Activated CD8-positive, alpha-beta memory T cell treated with anti-CD3 and anti-CD28 coated beads, Interleukin-2, amount 50 U/mL, for 1 hour (primary cell): ENCODE measurements around the gene RARRES1.
A peak's percentile ranks its signal among the peaks of the same experiment; 100 is the strongest.
"Not testable (repeated sequence)": the region's sequence is repeated elsewhere in the genome, so short reads cannot be mapped to it uniquely, and the experiment has no call there.

Experiments used
- DNase-seq: peaks from one replicate; pipeline ENCODE4 v3.0.0-alpha.2; 2020; ENCODE audit errors: extremely low read depth

RARRES1 gene

DNA sequence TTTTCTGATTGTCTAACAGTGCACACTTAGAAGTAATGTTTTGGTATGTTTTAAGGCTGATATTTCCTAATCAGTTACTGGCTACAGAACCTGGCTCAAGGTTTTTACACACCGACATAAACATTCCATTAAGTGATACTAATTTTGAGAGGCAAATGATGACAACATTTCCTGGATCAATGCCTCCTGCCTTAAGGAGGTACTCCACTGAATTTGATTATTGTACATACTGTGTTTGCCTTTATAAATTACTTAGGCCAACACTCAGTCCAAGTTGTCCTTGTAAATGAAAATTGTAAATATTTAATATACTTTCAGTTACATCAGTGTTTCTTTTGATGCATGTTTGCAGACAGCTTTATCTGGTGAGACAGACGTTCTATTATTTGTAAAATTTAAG is 35.6 kb downstream of the RARRES1 start:
- no peak for DNase-seq

DNA sequence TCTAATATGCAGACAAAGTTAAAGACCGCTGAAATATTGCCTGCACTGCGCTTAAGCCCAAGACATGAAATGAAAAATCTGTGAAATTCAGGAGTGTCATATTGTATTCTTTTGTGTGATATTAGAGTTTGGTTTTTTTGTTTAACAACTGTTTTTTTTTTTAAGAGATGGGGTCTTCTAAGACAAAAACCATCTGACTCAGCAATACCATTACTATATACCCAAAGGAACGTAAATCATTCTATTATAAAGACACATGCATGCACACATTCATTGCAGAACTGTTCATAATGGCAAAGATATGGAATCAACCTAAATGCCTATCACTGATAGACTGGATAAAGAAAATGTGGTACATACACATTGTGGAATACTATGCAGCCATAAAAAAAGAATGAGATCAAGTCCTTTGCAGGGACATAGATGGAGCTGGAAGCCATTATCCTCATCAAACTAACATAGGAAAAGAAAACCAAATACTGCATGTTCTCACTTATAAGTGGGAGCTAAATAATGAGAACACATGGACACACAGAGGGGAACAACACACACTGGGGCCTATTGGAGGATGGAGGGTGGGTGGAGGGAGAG is 38.3 kb downstream of the RARRES1 start:
- DNase-seq, result not testable (repeated sequence)

DNA sequence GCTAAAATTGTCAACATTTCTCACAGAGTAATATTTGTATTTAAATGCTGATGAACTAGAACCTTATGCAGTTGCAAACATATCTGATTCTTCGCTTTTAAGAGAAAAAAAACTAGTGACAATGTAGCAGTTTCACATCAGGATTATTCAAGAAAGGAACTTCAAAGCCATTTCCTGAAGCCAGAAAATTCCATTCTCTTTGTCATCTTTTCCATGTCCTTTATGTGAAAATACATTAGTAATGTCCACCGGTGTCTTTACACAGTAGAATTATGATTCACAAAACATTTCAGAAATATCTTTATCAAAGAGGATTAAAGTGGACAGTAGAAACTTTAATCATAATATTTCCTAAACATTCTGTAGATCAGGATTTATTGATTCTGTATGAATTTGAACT is 47.1 kb downstream of the RARRES1 start:
- DNase-seq, result no peak

DNA sequence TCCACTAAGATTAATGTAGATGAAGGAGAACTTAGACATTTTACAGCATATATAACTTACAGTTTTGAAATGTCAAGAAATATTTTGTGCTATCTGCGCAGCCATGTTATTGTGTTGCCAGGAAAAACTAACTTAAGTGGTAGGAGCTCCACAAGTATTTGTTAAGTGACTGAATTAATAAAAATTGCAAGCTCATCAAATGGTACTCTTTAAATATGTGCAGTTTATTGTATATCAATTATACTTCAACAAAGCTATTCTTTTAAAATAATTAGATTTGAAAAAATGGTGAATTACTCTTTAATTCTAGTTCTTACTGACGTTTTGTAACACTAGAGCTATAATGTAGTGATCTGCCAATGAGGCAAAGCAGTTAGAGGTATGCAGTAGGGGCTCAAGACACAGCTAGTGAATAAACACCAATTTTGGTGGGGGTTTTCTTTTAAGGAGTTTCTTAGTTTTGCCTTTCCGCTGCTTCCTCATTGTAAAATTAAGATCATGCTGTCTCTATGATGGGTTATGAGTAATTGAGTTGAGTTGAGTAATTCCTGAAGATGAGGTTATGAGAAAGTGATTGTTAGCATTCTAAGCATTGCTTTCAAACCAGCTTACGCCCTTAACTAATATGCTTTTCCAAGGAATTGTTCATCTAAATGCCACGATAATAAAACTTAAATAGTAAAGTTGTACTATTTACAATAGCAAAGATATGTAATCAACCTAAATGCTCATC is 48.9 kb downstream of the RARRES1 start:
- DNase-seq, result no peak

DNA sequence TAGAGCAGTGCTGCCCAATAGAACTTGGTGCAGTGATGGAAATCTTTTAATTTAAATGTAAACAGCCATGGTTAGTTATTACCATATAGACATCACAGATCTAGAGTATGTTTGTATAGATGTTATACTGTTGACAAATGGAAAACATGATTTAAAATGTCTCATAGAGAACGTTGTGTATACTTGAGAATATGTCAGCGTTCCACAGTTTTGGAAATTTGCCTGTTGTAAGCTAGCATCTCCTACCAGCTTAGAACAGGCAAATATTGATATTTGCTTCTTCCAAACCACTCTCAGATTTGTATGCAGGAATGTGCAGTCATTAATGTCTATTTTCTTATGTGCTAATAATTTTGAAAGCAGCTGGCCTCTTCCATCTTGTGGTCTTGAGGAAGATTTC is 51.4 kb downstream of the RARRES1 start:
- DNase-seq, result no peak

DNA sequence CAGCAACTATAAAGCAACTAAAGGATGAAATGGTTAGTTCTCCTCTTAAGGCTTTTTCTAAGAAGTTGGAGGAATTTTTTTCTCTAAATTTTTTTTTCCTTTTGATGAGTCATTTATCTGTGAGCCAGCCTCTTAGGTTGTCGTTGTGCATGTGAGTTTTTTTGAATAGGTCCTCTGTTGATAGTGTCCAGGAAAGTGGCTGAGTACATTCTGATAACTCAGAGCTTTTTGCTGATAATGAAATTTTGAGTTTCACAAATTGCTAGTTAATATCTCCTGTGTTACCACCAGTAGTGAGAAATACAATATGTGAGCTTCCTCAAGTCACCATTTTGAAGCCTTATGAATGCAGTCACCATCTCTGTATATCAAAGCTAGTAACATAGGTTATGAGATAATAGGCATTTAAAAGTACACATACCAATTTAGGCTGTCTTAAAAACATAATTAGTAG is 52.7 kb downstream of the RARRES1 start:
- no peak for DNase-seq

DNA sequence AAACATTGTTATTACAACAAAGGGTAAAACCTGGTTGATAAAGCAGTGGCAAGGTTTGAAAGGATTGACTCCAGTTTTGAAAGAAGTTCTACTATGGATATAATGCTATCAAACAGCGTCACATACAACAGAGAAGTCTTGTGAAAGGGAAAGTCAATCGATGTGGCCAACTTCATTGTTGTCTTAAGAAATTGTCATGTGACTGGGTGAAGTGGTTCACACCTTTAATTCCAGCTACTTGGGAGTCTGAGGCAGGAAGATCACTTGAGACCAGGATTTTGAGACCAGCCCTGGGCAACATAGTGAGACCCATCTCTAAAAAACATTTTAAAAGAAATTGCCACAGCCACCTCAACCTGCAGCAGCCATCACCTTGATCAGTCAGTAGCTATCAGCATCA is 53.6 kb downstream of the RARRES1 start:
- DNase-seq, result no peak

DNA sequence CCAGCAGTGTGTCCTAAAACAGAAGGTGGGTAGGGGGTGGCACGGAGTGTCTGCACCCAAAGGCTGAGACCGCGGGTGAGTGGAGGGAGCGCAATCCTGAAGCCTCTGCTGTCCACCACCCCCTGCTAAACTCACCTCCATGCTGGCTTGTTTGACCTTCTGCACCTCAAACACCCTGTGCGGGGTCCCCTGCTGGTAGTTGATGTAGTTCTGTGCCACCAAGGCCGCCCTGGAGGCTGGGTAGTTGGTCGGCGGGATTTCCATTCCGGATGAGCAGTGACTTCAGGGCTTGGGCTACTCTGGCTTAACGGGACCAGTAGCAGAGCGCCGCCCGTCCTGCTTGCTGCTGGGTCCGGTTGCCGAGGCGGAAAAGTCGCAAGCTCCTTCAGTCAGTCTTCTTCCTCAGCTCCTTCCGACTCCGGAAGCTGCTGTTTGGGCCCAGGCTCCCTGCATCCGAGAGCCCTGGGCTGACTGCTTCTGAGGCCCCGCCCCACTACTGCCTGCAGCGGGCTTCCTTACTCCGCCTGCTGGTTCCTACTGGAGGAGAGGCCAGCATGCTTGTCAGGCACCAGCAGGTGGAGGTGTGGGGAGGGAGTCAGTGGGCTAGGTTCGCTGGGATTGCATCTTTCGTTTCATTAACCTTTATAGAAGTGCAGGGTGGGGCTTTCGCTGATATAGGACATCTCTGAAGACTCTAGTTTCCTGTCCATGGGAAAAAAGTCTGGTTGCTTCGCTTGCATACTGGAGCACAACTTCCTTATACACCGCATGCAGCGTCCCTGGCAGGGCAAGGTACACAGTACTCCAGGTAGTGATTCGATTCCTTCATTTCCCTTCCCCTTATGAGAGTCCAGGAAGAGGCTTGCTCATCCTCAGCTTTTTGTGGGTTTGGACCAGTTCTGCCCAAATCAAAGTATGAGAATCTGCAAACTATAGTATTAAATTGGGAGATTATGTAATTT is 59.8 kb downstream of the RARRES1 start, which contains the start of gene LXN:
LXN (minus strand) TSS at position 434 of the 962 bp plus-strand sequence; CDS start at position 264, 170 bp downstream.
- DNase-seq, result peak; percentile 48

DNA sequence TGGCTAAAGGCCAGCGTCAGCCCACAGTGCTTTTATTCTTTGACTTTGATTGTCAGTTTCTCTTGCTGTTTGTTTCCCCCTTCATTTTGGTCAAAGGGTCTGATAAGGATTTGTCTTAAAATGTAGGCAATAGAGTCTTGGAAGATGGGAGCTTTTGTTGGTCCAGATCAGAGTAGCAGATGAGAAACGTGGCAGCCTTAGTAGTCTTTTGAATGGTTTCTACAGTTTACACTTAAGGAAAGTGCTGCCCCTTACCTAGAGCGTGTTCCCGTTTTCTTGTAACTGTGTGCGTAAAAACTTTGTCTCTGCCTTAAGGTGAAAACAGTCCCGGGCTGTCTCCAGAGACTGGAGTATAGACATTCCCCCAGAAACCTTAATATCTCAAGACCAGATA is 60.4 kb downstream of the RARRES1 start:
- DNase-seq, result no peak

DNA sequence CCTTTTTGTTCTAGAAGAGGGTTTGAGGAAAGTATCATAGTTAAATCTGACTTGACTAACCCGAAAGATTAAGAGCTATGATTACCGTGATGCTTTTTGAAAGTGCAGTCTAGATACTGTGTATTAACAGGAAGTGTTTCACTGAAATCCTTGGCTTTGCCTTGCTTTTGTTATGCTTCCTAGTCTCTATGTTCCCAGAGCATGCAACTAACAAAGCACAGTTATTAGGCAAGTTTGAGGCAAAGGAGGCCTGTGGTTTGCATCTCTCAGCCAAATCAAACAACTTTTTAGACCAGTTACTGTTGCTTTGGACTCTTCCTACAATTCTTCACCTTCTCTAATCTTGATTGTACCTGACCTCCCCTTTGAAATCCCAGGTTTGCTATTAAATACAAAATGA is 63.8 kb downstream of the RARRES1 start:
- DNase-seq, result no peak

DNA sequence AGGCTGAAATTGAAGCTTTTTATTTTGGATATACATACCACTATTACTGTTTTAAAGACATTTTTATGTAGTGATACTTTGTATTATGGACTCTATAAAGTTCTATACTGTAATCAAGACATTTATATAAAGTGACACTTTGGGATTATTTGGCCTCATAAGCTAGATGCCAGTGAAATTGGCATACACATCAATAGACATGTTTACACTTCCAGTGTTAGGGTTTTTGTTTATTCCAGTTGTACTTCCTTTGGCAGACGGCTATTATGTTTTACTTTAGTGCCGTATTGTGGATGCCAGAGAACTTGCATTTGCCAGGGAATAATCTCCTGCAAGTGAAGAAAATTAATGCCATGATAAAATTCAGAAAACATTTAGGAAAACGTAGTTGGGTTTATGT is 65.8 kb downstream of the RARRES1 start:
- DNase-seq, result no peak

DNA sequence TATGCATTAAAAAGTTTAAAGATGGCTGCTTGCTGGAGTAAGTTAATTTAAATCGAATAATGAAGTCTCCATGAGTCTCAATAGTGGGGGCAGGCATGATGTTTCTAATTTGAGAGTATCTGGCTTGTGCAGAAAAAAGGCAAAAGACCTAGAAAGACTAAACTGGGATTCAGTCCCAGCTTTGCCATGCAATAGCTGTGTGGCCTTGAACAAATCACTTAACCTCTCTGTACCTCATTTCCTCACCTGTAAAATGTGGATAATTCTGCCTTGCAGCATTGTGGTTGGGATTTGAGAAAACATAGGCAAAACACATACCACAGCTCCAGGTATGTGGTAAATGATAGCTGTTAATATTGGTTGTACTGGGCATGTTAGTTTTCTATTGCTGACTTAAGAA is 68.4 kb downstream of the RARRES1 start:
- no peak for DNase-seq

DNA sequence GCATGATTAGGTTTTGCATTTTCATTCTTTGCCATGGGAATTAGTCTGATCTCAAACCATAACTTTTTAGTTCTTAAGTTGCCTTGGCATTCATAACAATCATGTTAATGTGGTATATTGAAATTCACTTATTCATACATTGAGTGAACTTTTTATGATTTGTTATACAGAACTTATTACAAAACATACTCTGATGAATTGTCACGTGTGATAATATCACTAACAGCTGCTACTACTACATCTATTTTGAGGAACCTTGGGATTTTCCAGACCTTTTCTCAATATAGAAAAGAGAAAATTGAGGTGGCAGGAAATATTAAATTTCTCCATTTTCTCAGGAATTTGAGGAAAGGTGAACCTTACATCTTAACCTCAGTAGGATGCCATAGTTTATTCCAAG is 69.0 kb downstream of the RARRES1 start:
- DNase-seq, result no peak

DNA sequence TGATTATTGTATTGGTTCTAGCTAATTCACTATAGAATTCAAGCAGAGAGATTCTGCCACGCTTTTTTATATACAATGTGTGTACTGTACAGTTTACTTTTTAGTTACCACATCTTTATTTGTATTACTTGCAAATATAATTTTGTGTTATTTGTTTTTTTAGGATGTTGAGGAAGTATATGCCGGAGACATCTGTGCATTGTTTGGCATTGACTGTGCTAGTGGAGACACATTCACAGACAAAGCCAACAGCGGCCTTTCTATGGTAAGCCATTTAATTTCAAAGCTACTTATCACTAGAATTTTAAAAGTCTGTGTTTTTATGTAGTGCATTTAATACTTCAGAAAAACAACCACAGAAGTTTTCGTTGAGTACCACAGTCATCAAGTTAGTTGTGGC is 71.5 kb downstream of the RARRES1 start:
- DNase-seq, result no peak

DNA sequence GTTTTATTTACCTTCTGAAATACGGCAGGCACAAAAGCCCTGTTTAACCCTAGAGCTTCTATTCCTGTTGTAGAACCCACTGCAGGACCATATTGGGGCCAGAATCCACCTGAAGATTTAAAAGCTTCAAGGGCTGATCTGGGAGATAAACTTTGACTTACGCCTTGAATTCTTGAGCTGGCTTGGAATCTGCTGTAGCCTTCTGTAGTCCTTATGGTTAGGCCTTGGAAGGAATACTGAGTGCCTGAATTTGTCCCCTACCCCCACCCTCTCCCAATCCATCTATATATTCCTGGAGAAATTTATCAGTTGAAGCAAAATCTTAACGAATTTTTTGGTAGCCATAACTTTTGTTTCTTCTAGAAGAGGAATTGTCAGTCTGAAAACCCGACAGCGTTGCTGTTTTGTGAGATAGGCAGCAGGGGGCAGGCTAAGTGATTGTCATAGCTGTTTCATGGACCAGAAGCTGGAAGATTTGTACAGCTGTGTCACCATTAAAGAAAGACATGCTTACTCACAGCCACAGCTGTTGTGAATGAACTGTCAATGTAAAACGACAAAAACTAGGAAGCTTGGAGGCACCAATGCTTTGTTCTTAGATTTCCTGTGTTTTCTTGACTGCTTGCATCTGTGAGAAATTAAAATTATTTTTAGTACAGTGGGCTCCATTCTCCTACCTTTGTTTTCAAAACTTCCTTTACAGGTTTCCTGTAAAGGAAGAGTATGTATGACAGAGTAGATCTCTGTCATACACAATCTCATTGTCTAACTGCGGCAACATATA is 72.6 kb downstream of the RARRES1 start:
- no peak for DNase-seq

DNA sequence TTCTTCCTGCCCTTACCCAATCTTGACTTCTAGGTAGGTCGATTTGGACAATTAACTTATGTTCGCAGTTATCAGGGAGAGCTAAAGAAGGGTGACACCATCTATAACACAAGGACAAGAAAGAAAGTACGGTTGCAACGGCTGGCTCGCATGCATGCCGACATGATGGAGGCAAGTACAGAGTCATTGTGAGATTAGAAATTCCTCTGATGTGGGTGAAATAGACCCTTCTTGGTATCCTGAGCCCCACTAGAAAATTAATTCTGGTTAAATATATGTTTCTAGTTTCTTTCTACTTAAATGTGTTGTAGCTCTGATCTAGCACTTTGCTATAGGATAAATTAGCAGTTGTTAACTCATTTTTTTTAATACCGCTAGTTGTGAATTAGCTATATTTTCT is 73.4 kb downstream of the RARRES1 start:
- no peak for DNase-seq

DNA sequence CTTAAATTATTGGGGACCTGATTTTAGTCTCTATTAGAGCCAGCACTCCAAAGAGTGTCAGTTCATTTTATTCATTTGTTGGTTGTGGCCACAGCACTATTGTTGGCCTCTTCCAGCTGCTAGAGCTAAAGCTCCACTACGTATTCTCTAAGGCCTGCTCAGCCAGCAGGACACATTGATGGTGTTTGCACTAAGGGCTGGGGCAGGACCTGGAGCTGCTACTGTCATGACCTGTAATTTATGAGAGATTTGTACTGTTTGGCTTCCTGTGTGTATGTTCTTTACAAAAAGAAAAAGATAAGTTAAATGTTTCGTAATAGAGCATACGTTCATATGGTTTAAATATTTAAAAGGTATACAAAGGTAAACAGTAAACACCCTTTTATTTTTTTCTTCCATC is 79.8 kb downstream of the RARRES1 start:
- DNase-seq, result no peak

DNA sequence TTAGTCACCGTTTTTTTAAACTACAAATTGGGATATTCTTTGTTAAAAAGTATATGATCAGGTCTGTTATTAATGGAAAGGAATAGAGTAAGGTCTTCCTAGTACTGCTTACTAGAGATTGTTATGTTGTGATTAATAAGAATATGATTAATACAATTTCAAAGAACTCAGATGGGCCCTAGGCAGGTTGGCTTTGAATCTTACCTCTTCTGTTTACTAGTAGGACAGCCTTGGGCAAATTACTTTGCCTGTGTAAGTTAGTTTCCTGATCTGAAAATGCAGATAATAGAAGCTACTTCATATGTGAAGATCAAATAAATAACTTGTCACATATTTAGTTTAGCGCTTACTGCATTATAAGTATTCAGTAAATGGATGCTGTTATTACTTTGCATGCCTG is 81.1 kb downstream of the RARRES1 start:
- no peak for DNase-seq

DNA sequence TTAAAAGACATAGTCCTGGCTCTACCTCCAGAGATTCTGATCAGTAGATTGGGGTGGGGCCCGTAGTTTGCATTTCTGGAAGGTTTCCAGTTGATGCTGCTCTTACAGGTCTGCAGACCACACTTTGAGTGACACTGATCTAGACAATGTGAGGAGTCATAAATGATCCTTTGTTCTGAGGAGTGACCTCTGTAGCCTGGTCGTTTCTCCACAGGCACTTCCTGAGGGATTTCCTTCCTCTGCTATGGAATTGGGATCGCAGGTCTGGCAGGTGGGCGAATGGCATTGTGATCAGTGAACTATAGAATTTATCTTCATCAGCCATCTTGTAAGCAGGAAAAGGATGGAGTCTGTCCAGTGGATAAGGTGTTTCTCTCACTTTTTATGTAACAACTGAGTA is 82.5 kb downstream of the RARRES1 start:
- DNase-seq, result no peak
